HCT116 (cell line): ENCODE measurements around the gene TSPAN3. TPM values are rescaled to one million over a fixed set of nuclear protein-coding genes. Genes with fewer than 3 reads are reported as not detected.

Experiments
- ATAC-seq: fragments of 200-7000 bp; cut with Tn5 transposase; 2 replicates; pipeline ENCODE4 v1.9.1; 2020; ENCODE audit warnings: mild to moderate bottlenecking, moderate library complexity
- BruUV-seq: library from RNA; stranded (reverse); fragments of 400-500 nt; replicated peaks from 2 replicates; lab custom pipeline; 2021; lab: Mats Ljungman, UMichigan
- CTCF ChIA-PET: fragments of 300-600 bp; sonication (Branson Sonifier 250); formaldehyde crosslinking; loops from one replicate; lab custom pipeline; 2021; ENCODE audit warnings: antibody characterized with exemption; lab: Charles Lee
- POLR2A ChIA-PET: fragments of 300-600, 350-600 bp; sonication (Branson Sonifier 250); formaldehyde crosslinking; loops from one replicate; lab custom pipeline; 2021; ENCODE audit warnings: antibody characterized with exemption; lab: Charles Lee
- RAD21 ChIA-PET, 2 experiments: fragments of 300-600 bp; sonication (Branson Sonifier 250); formaldehyde crosslinking; loops; one replicate each; lab custom pipeline; 2023; ENCODE audit warnings: low total read pairs in 2 of 2; ENCODE audit not compliant: uncharacterized antibody in 2 of 2, unreplicated experiment in 2 of 2, low non-redundant PET in 1 of 2; lab: Charles Lee
- DNase-seq: peaks from one replicate; pipeline ENCODE4 v3.0.0-alpha.2; 2010; ENCODE audit warnings: low read depth, low spot score
- H2AFZ ChIP-seq: fragments of 200-600 bp; shearing (Covaris generic), sonication (generic); 2 replicates; pipeline ENCODE4 v1.6.1; 2017; ENCODE audit warnings: low read depth, mixed run types, mixed read lengths, antibody characterized with exemption, low read length; ENCODE audit not compliant: poor library complexity, severe bottlenecking
- H3K27ac ChIP-seq: 2 replicates; pipeline ENCODE4 v1.5.1; 2012; ENCODE audit warnings: low read depth, low read length
- H3K27me3 ChIP-seq: fragments of 200-600 bp; sonication (generic); 2 replicates; pipeline ENCODE4 v1.6.1; 2016; ENCODE audit warnings: mixed run types, low read length, mixed read lengths; ENCODE audit not compliant: insufficient read depth
- H3K36me3 ChIP-seq, 2 experiments: fragments of 200-500 bp in 1 of 2; fragments of 200-600 bp in 1 of 2; sonication (Bioruptor generic) in 1 of 2; sonication (generic) in 1 of 2; 2 replicates each; pipeline versions ENCODE4 v1.5.1 to v1.6.1; 2014 to 2016; ENCODE audit warnings: low read length in 2 of 2, inconsistent platforms in 1 of 2, mixed read lengths in 1 of 2, mixed run types in 1 of 2; ENCODE audit not compliant: insufficient read depth in 2 of 2, control insufficient read depth in 1 of 2
- H3K4me1 ChIP-seq, 2 experiments: fragments of 200-600 bp in 1 of 2; sonication (generic) in 1 of 2; 2 replicates each; pipeline versions ENCODE4 v1.5.1 to v1.6.1; 2012 to 2017; ENCODE audit warnings: low read length in 2 of 2, inconsistent platforms in 1 of 2, mild to moderate bottlenecking in 1 of 2, mixed read lengths in 1 of 2, mixed run types in 1 of 2, moderate library complexity in 1 of 2; ENCODE audit not compliant: insufficient read depth in 2 of 2, control insufficient read depth in 1 of 2
- H3K4me2 ChIP-seq: fragments of 200-600 bp; sonication (generic); 2 replicates; pipeline ENCODE4 v1.6.1; 2017; ENCODE audit warnings: mixed run types, low read length, mixed read lengths
- H3K4me3 ChIP-seq, 2 experiments: fragments of 200-600 bp in 1 of 2; sonication (generic) in 1 of 2; replicated peaks in 1 of 2; 2 replicates each; pipeline ENCODE4 v1.5.1; 2011 to 2016; ENCODE audit warnings: low read length in 2 of 2, control low read depth in 1 of 2, low read depth in 1 of 2, mild to moderate bottlenecking in 1 of 2, mixed read lengths in 1 of 2, mixed run types in 1 of 2
- H3K79me2 ChIP-seq: fragments of 200-600 bp; sonication (generic); 2 replicates; pipeline ENCODE4 v1.6.1; 2017; ENCODE audit warnings: mild to moderate bottlenecking, mixed run types, low read length, moderate library complexity, mixed read lengths; ENCODE audit not compliant: insufficient read depth
- H3K9ac ChIP-seq: fragments of 200-600 bp; sonication (generic); 2 replicates; pipeline ENCODE4 v1.6.1; 2016; ENCODE audit warnings: low read length, mixed read lengths
- H3K9me2 ChIP-seq: fragments of 200-600 bp; sonication (generic), shearing (Covaris generic); 2 replicates; pipeline ENCODE4 v1.6.1; 2017; ENCODE audit warnings: mixed run types, mild to moderate bottlenecking, moderate library complexity; ENCODE audit not compliant: insufficient read depth
- H3K9me3 ChIP-seq, 2 experiments: fragments of 200-500 bp in 1 of 2; fragments of 200-600 bp in 1 of 2; sonication (Bioruptor generic) in 1 of 2; sonication (generic) in 1 of 2; 2 replicates each; pipeline ENCODE4 v1.6.1; 2014 to 2017; ENCODE audit warnings: low read length in 2 of 2, mixed read lengths in 2 of 2, inconsistent platforms in 1 of 2, low read depth in 1 of 2, mild to moderate bottlenecking in 1 of 2, mixed run types in 1 of 2, moderate library complexity in 1 of 2; ENCODE audit not compliant: control insufficient read depth in 1 of 2, insufficient read depth in 1 of 2
- H4K20me1 ChIP-seq: fragments of 200-600 bp; sonication (generic), shearing (Covaris generic); 2 replicates; pipeline ENCODE4 v1.6.1; 2017; ENCODE audit warnings: mixed run types, mild to moderate bottlenecking, moderate library complexity; ENCODE audit not compliant: insufficient read depth
- ATF3 ChIP-seq: IDR thresholded peaks from 2 replicates; pipeline ENCODE4 v1.6.1; 2012
- CBX3 ChIP-seq: IDR thresholded peaks from 2 replicates; pipeline ENCODE4 v1.6.1; 2012; ENCODE audit warnings: low read depth
- CTCF ChIP-seq, 3 experiments: fragments of 200-600 bp in 1 of 3; sonication (generic) in 1 of 3; IDR thresholded peaks in 2 of 3; conservative IDR thresholded peaks in 1 of 3; 2 replicates each; pipeline ENCODE4 v1.5.1; 2012 to 2017; ENCODE audit warnings: low read depth in 2 of 3, low read length in 2 of 3, antibody characterized with exemption in 1 of 3, borderline replicate concordance in 1 of 3, control low read depth in 1 of 3, mild to moderate bottlenecking in 1 of 3, mixed read lengths in 1 of 3, mixed run types in 1 of 3, moderate library complexity in 1 of 3; ENCODE audit not compliant: insufficient read depth in 1 of 3
- EGR1 ChIP-seq: IDR thresholded peaks from 2 replicates; pipeline ENCODE4 v1.6.1; 2012; ENCODE audit warnings: low read depth
- ELF1 ChIP-seq: IDR thresholded peaks from 2 replicates; pipeline ENCODE4 v1.6.1; 2012; ENCODE audit warnings: low read depth, borderline replicate concordance
- EZH2phosphoT487 ChIP-seq: fragments of 200-600 bp; IDR thresholded peaks from 2 replicates; pipeline ENCODE4 v1.6.1; 2018; ENCODE audit warnings: antibody characterized with exemption, borderline replicate concordance
- MAX ChIP-seq: IDR thresholded peaks from 2 replicates; pipeline ENCODE4 v1.6.1; 2012
- RAD21 ChIP-seq: IDR thresholded peaks from 2 replicates; pipeline ENCODE4 v1.6.1; 2012; ENCODE audit warnings: low read depth, mild to moderate bottlenecking
- SIN3A ChIP-seq: IDR thresholded peaks from 2 replicates; pipeline ENCODE4 v1.6.1; 2012; ENCODE audit warnings: low read depth
- SP1 ChIP-seq: IDR thresholded peaks from 2 replicates; pipeline ENCODE4 v1.6.1; 2012; ENCODE audit warnings: low read depth
- SRF ChIP-seq: IDR thresholded peaks from 2 replicates; pipeline ENCODE4 v1.6.1; 2012; ENCODE audit warnings: low read depth
- TCF7L2 ChIP-seq: IDR thresholded peaks from 2 replicates; pipeline ENCODE4 v1.7.0; 2011; ENCODE audit warnings: borderline replicate concordance, inconsistent platforms; ENCODE audit not compliant: insufficient read depth, insufficient read length; ENCODE audit errors: extremely low read depth
- YY1 ChIP-seq: IDR thresholded peaks from 2 replicates; pipeline ENCODE4 v1.6.1; 2011; ENCODE audit warnings: low read length, low read depth, moderate library complexity, mild to moderate bottlenecking; ENCODE audit not compliant: insufficient replicate concordance; ENCODE audit errors: extremely low read depth
- ZBTB33 ChIP-seq: IDR thresholded peaks from 2 replicates; pipeline ENCODE4 v1.6.1; 2011; ENCODE audit warnings: mild to moderate bottlenecking, low read length, moderate library complexity; ENCODE audit not compliant: insufficient replicate concordance; ENCODE audit errors: extremely low read depth
- ZFX ChIP-seq: fragments of 450-650 bp; IDR thresholded peaks from 2 replicates; pipeline ENCODE4 v1.6.1; 2017
- ZNF274 ChIP-seq: fragments of 200-500 bp; sonication (Bioruptor generic); IDR thresholded peaks from 2 replicates; pipeline ENCODE4 v1.6.1; 2014; ENCODE audit warnings: mild to moderate bottlenecking, low read depth, low read length, inconsistent platforms
- intact Hi-C: fragments of 100-400 bp; cut with micrococcal nuclease; formaldehyde crosslinking; loops from 2 replicates; pipeline ENCODE4 v1.10.0; 2022
- total RNA-seq: library from RNA; stranded (reverse); gene quantifications from one replicate; pipeline ENCODE4 v1.2.1, GENCODE V29; 2021; ENCODE audit not compliant: unreplicated experiment

Gene TSPAN3
- total RNA-seq, 1 experiment from 2014 or later = 140 TPM

GRCh38 chr15:77069521-77070121 is 1.3 kb downstream of the TSPAN3 start:
- RAD21 ChIA-PET = no interaction called here
- no peak for ATAC-seq
- Histone ChIP-seq H3K36me3 (no peaks in the 10 kb centered on the region), H2AFZ (no peak overlapping the region), H4K20me1 (no peaks in the 10 kb centered on the region; the same call in 1 of the 2 replicates), H3K4me3 (peak overlapping the region; percentile 71 to 80), H3K27ac (peak overlapping the region; percentile 0; the same call in 1 of the 2 replicates), H3K9me2 (no peaks in the 10 kb centered on the region), H3K4me2 (peak overlapping the region; percentile 72), H3K9ac (peak overlapping the region; percentile 90), H3K4me1 (peaks cover 10 to 22% of the 10 kb centered on the region in 2 experiments; a peak in 3 of 4 replicates), H3K9me3 (no peaks in the 10 kb centered on the region), H3K79me2 (peaks cover 58% of the 10 kb centered on the region), H3K27me3 (no peaks in the 10 kb centered on the region)
- TSS peak; percentile 50 for BruUV-seq
- TF ChIP-seq CBX3 (no peak), EGR1 (0 out of 2 replicates have a peak, but pooled peaks have one; percentile 22)
- POLR2A ChIA-PET = no interaction called here
- no peak for DNase-seq
- intact Hi-C loops = no loop called here
- CTCF ChIA-PET = no interaction called here

- no peak overlapping the region for H3K27ac ChIP-seq
- no peaks in the 10 kb centered on the region for H3K27me3 ChIP-seq
- H3K79me2 ChIP-seq = peaks cover 68% of the 10 kb centered on the region
- CTCF ChIA-PET = interaction anchor here (1.3 kb wide), 1 partner anchor 475 kb away, joined by 6 read pairs; no protein-coding TSS in a partner anchor
- H3K9me3 ChIP-seq = no peaks in the 10 kb centered on the region
- no peak overlapping the region for H3K4me3 ChIP-seq
- no peaks in the 10 kb centered on the region for H3K36me3 ChIP-seq
- no peak for DNase-seq
- no peak overlapping the region for H2AFZ ChIP-seq
- intact Hi-C loops = no loop called here
- POLR2A ChIA-PET = no interaction called here
- RAD21 ChIA-PET = no interaction called here
- ATAC-seq = no peak
- H3K9me2 ChIP-seq = no peaks in the 10 kb centered on the region
- BruUV-seq = no TSS peak
- no peak overlapping the region for H3K4me2 ChIP-seq
- H3K4me1 ChIP-seq = peaks cover 10 to 28% of the 10 kb centered on the region in 2 experiments; a peak in 3 of 4 replicates
- H4K20me1 ChIP-seq = no peaks in the 10 kb centered on the region; the same call in 1 of the 2 replicates
- no peak overlapping the region for H3K9ac ChIP-seq
- TF ChIP-seq ZNF274 (no peak), ELF1 (no peak), RAD21 (no peak), SRF (no peak), SP1 (no peak), EZH2phosphoT487 (no peak), MAX (no peak), ZFX (no peak), YY1 (no peak), TCF7L2 (no peak), SIN3A (no peak), EGR1 (no peak), CTCF (IDR thresholded peaks at IDR 0.05 in 2 of 3, conservative IDR thresholded peaks at IDR 0.05 in 1 of 3; ENCODE audit: borderline replicate concordance in 1 of 3, insufficient read depth in 1 of 3, low read depth in 2 of 3, low read length in 2 of 3) (no peak), ZBTB33 (no peak), ATF3 (no peak)
These were observed 2.3 kb downstream of the TSPAN3 start for GRCh38 chr15:77068633-77069032.
